Muscle of arm (tissue), 12 donors: Measurements from ENCODE around the gene ZW10. TPM values are rescaled to one million over a fixed set of nuclear protein-coding genes. Genes with fewer than 3 reads are reported as not detected.
"Not testable (repeated sequence)": the region's sequence is repeated elsewhere in the genome, so short reads cannot be mapped to it uniquely, and the experiment has no call there.

Experiments
- DNase-seq: peaks from one replicate; pipeline ENCODE4 v3.0.0-alpha.2; 2013
- polyA plus RNA-seq, 12 donors: library from polyadenylated mRNA; unstranded; fragments of 120-200 nt; gene quantifications; one replicate each; pipeline ENCODE4 v1.2.1, GENCODE V29; 2013; ENCODE audit not compliant: insufficient read length in 12 of 12

The ZW10 gene
- polyA plus RNA-seq, 12 donors, result 10.7 to 20.1 (median 17.5) TPM; not detected in 1

DNA sequence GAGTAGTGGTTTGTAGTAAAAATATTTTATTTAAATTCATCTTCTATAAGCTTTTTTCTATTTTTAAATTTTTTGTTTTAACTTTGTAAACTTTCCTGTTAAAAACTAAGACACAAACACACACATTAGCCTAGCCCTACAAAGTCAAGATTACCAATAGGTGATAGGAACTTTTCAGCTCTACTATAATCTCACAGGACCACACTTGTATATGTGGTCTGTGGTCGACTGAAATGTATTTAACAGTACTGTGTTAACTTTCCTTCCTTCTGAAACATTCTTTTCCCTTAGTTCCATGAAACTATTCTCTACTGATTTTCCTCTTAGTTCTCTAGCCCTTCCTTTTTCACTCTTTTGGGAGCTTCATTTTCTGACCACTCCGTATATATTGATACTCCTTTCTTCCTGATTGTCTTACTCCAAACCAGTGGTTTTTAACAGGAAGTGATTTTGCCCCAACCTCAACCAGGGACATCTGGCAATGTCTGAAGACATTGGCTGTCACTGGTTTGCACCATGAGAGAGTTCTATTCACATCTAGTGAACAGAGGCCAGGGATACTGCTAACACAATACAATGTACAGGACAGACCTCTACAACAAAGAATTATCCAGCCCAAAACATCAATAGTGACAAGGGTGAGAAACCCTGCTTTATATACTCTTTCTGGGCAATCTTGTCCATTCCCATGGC lies 8.8 kb downstream of the ZW10 start:
- DNase-seq, result no peak

DNA sequence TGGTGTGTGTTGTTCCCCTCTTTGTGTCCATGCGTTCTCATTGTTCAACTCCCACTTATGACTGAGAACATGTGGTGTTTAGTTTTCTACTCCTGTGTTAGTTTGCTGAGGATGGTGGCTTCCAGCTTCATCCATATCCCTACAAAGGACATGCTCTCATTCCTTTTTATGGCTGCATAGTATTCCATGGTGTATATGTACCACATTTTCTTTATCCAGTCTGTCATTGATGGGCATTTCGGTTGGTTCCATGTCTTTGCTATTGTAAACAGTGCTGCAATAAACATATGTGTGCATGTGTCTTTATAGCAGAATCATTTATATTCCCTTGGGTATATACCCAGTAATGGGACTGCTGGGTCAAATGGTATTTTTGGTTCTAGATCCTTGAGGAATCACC lies 10.5 kb downstream of the ZW10 start:
- DNase-seq, result not testable (repeated sequence)

DNA sequence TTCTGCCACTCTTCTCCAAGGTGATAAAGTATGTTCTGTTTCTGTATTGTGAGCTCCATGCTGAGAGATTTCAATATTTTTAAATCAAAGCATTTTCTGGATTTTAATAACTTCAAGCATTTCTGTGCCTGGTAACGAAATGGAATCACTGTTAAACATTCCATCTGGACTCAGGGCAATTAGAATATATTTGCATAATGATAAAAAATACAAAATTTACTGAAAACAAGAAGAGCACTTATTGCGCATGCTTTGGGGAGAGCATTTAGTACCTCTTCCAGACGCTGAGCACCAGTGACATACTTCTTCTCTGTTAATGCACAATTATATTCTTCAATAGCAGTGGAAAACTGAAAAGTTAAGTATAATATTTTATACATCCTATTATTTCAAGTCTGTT lies 13.3 kb downstream of the ZW10 start:
- no peak for DNase-seq

DNA sequence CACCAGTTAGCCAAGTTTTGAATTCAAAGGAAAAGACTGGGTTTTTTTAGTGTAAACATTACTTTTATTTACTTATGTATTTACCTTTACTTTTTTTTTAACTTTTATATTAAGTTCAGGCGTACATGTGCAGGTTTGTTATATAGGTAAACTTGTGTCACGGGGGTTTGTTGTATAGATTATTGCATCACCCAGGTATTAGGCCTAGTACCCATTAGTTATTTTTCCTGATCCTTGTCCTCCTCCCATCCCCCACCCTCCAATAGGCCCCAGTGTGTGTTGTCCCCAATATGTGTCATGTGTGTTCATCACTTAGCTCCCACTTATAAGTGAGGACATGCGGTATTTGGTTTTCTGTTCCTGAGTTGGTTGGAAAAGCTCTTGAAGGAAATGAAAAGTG lies 20.6 kb downstream of the ZW10 start:
- DNase-seq, result no peak

DNA sequence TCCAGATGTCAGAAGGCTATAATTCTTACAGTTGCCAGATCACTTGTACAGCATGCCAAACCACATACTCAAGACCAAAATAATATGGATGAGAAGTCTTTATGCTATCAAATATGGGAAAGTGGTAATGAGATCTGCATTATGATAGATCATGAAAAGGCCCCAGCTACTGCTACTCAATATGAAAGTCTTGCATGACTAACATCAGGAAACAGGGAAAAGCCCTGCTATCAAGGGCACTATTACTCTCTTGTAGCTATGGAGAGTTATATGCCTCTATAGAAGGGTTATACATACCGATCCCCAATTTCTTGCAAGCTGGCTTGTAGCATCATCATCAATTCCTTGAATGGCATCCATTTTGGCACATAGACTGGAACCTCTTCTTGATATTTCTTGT lies 37.2 kb downstream of the ZW10 start:
- no peak for DNase-seq

DNA sequence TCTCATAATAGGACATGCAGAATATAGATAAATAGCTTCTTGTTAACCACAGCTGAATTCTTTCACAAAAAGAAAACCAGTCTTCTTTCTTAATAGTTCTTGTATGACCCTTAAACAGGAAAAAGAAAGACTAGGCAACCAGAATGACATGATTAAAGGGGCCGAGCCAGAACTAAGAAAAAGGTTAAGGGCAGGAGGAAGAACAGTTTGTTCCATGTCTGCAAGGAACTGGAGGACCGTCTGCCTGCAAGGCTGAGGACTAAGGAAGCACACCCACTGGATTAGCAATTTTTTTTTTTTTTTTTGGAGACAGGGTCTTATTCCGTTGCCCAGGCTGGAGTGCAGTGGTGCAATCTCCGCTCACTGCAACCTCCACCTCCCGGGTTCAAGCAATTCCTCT lies 41.4 kb downstream of the ZW10 start:
- DNase-seq, result no peak

DNA sequence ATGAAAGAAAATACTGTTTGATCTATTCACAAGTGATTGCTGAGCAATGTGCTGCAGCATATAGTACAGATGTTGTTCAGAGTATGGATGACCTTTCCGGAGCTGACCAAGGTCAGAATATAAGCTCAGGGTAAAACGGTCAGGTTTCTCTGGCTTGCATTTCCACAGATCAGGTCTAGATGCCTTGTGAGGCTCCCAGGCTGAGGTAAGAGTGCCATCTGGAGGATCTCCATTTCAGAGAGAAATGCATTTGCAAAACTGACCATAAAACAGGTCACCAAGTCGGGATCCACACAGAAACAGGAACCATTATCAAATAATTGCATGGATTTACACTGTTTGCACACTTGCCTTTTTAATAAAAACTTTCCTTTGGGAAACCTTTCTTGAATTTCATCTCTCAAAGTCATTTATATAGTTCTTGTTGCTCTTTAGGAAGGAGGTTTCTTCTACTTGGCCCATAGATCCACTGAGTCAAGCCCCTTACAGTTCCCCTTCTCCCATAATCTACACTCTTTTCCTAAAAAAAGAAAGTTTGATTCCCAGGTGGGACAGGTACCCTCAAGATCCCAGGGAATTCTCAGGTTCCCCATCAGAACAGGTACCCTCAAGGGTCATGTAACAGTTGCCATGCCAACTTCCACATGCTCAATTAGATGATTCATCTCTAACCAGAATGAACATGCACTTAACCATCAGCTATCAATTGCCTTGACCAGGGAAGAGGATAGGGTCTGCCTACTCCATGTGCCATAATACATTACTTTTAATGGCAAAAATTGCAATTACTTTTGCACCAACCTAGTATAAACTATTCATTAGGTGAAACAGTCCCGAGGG lies 42.4 kb downstream of the ZW10 start:
- DNase-seq, result peak; percentile 56

DNA sequence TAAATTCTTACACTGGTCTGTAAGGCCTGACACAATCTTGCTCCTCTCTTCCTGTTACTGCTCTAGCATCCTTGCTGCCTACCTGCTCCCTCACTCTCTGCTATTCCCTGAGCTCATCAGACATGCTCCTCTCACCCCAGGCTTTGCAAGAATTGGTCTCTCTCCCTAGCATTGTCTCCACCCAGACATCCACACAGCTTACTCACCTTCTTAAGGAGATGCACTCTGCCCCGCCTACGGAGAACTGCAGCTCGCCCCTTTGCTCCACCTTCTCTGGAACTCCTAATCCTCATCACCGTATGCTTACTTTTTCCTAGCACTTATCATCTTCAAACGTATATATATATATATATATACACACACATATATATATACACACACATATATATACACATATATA lies 44.0 kb downstream of the ZW10 start:
- DNase-seq, result no peak

DNA sequence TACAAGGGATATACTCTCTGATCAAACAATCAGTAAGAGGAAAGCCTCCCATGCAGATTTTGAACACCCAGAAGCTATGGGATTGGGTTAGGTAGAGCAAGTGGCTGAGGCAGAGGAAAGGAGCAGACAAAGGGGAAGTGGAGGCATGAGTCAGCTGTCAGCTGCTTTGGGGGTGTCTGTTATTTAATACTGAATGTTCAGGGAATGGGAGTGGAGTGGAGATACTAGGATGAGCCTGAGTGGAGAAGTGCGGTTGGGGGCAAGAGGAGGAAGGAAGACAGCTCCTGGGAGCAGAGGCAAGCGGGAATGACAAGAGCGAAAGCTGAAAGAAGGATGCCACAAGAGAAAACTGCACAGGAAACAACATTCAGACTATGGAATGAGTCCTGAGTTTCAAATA lies 44.7 kb downstream of the ZW10 start:
- no peak for DNase-seq

DNA sequence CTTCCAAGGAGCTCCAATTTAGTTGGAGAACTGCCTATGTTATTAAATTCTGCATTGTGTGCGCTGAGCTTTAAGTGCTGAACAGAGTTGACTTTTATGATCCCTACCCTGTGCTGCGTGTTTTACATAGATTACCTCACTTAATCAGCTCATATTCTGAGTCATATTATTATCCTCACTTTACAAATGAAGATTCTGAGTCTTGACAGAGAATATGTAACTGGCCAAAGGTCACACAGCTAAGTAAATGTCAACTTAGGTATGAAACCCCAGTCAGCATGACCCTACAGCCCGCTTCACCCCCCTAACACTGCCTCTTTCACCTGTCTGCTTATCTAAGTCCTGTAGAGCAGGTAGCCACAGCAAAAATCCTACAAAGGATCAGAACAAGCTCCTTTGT lies 47.6 kb downstream of the ZW10 start:
- DNase-seq, result no peak

DNA sequence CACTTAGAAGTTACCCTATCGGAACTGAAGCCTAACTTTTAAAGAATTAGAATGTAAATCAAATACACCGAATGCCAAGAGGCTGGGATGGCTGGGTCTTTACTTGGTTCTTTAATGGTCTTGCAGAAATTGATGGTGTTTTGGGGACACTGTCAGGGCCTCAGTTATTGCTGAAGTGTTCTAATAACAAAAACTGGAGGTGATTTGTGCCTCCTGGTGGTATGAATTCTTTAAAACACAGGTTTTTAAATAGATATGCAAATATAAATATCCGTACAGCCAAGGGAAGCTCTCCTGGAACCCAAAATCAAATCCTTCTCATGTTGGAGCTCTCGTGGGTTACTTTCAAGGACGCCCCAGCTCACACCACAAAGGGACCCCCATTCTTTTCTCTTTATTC lies 48.1 kb downstream of the ZW10 start:
- DNase-seq, result no peak

DNA sequence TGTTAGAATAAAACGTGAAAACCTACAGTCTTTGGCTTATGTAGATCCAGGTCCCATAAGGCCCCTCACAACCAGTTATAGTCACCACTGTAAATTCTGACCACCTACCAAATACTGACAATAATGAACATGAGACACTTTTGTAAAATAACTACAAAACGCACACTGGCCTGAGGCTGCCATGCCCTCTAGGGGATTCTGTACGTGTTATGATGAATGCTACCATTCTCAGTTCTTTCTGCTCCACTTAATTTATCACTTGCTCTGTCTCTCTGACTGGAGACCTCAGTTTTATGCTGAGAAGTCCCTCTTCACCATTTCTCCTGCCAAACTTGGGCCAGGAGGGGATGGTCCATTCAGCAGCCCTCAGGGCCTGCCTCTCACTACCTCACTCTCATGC lies 48.7 kb downstream of the ZW10 start:
- DNase-seq, result no peak

DNA sequence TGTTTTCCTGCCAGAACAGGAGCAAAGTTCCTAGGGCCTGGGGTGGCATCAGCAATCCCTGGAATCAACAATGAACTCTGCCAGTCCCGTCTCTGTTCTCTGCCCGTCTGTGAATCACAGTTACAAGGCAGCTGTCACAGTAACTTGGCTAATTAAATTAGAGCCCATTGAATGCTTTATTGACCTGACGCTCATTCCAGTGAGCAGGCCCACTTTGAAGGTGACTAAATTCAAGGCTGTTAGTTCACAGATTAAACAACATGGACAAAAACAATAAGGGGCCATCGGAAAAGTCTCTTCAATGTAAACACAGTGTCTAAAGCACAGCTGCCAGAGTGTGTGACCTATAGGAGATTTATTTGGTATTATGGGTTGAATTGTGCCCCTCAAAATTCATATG lies 49.7 kb downstream of the ZW10 start:
- no peak for DNase-seq

DNA sequence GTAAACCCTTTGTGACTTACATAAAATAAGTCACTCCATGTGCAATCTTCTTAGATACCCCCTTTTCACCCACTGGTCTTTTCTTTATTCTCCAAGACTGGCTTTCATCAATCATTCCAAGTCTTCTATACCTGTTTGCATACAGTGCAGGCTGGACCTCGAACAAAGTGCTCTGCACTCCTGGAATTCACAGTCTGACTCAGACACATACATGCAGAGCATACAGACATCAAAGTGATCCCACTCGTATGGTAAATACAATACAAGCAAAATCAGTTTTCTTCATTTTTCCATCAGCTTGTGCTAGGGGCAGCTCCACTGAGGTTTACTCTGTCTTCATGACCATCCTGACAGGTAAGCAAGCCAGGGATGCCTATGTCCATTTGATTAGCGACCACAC lies 50.6 kb downstream of the ZW10 start:
- DNase-seq, result no peak

DNA sequence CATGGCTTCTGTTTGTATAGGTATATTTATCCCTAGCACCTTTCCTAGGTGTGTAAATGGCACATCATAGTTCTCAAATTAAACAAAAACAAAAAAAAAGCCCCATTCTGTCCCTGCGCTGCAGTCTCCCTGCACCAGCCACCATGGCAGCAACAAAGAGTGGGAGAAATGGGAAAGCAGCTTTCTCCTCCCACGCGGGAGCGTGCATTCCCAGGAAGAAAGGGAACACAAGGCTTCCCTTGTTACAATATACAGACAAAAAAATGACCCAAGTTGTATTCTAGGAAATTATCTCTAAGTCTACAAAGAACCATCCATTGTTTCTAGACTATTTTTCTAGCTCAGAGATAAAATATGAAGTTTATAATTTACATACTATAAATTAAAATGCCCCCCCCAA lies 51.3 kb downstream of the ZW10 start:
- no peak for DNase-seq

DNA sequence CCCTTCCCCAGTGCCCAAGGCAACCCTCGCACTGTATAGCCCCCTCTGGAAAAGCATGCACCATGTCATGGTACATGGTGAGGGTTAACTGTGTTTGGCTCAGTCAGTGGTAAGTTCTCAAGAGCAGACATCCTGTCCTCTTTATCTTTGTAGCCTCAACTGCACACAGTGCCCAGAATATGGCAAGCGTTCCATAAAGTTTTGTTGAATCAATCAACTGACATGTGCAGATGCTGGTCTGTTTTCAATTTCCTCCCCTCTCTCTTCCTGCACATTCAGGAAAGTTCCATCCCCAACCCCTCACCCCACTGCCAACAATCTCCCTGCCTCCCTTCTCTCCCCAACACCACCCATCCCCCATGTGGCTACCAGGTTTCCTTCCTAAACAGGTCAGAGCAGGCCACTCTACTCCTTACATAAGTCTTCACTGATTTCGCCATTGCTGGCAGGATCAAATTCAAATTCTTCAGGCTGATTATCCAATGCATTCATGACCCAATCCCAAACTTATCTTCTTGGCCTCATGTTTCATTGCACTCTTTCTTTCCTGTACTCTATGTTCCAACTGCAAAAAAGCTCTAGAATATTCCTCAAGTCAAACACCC lies 51.9 kb downstream of the ZW10 start:
- no peak for DNase-seq

DNA sequence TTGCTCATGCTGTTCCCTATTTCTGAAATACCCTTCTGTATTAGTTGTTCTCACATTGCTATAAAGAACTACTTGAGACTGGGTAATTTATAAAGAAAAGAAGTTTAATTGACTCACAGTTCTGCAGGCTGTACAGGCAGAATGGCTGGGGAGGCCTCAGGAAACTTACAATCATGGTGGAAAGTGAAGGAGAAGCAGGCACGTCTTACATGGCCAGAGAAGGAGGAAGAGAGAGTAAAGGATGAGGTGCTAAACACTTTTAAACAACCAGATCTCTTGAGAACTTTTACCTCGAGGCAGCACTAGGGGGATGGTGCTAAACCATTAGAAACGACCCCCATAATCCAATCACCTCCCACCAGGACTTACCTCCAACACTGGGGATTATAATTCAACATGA lies 53.0 kb downstream of the ZW10 start:
- not testable (repeated sequence) for DNase-seq

DNA sequence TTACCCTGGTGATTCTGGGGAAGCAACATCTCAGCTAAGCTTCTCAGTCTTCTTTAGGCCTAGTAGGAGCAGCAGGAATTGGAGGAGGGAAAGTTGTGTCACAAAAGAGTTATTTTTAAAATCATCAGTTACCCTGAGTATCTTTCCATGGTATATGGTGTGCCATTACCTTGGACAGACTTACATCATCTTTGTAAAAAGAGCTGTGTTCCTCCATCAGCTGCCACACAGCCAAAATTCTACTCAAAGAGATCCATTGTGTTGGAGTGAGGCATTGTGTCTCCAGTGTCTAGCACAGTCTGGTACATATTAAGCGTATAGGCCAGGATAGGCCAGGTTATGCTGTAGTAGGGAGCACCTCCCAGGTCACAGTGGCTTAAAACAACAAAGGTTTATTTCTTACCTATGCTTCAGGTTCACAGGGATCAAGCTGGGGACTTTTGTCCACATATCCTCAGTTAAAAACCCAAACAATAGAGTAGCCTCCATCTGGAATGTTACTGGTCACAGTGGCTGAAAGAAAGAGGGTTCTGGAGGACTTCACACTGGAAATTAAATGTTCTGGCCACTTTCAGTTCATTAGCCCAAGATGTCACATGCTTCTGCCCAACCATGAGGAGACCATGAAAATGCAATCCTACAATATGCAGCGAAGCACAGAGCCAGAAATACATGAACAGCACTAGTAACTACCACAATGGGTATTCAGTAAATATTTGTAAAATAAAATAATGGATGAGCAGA lies 57.4 kb downstream of the ZW10 start:
- DNase-seq, result no peak

DNA sequence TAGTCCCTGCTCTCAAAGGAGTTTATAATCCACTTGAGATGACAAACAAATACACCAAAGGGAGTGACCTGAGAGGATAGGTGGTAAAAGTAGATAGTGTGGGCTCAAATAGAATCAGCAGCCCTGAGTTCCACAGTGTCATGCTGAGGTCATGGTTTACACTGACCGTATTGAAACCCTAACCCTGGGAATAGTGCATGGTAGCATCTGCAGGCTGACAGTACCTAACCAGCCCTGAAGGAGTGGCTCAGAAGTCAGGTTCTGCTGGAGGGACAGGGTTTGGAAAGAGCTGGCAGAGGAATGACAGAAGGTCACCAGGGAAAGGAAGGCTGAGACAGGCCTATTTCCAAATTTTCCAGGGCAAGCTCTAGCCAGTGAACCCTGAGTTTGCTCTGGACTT lies 58.2 kb downstream of the ZW10 start:
- DNase-seq, result no peak

DNA sequence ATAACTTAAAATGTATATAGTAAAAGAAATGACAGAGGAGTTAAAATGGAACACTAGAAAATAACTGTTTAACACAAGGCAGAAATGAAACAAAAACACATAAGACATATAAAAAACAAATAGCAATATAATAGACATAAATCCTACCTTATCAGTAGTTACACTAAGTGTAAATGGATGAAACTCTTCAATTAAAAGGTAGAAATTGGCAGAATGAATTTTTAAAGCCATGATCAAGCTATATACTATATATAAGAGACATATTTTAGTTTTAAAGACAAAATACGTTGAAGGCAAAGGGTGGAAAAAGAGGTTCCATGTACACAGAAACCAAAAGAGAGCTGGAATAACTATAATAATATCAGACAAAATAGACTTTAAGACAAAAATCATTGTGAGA lies 62.5 kb downstream of the ZW10 start:
- DNase-seq, result no peak

DNA sequence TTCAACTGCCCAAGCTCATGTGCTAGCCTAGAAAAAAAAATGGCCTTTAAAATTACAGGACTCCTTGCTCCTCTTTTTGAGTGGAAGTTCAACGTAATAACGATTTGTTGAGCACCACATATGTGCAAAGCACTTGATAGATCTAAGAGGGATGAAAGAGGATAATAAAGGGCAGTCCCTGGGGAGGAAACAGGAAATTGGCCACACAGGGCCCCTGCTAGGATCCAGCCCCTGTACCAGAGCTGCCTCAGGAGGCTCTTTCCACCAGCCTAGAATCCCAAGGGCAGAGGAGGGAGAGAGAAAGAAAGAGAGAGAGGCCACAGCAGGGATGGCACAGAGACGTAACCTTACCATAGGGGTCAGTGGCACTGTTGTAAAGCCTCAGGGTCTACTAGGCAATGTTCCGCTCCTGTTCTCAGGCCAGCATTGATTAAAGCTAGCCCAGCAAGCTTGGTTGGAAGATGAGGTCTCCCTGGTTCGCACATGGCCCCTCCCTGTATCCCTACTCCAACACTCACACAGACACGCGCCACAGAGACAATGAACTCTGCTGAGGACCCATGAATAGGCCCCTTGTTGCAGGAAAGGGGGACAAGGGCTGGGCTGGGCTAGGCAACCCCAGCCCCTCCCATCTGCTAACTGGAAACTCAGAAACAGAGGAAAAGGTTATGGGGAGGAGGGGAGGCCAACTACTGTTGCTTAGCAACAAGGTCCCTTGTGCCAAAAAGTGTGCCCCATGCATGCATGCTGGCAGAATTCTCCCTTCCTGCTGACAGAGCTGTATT lies 67.4 kb downstream of the ZW10 start, which contains the start of gene TMPRSS5:
TSS of gene TMPRSS5 (minus strand) at position 438 of the 785 bp plus-strand sequence. CDS start at position 354, 84 bp downstream.
- no peak for DNase-seq
